Measurements from ENCODE around the gene HSH2D.
"Not testable (repeated sequence)": the region's sequence is repeated elsewhere in the genome, so short reads cannot be mapped to it uniquely, and the experiment has no call there.

Gene HSH2D, protein sequence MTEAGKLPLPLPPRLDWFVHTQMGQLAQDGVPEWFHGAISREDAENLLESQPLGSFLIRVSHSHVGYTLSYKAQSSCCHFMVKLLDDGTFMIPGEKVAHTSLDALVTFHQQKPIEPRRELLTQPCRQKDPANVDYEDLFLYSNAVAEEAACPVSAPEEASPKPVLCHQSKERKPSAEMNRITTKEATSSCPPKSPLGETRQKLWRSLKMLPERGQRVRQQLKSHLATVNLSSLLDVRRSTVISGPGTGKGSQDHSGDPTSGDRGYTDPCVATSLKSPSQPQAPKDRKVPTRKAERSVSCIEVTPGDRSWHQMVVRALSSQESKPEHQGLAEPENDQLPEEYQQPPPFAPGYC

DNA sequence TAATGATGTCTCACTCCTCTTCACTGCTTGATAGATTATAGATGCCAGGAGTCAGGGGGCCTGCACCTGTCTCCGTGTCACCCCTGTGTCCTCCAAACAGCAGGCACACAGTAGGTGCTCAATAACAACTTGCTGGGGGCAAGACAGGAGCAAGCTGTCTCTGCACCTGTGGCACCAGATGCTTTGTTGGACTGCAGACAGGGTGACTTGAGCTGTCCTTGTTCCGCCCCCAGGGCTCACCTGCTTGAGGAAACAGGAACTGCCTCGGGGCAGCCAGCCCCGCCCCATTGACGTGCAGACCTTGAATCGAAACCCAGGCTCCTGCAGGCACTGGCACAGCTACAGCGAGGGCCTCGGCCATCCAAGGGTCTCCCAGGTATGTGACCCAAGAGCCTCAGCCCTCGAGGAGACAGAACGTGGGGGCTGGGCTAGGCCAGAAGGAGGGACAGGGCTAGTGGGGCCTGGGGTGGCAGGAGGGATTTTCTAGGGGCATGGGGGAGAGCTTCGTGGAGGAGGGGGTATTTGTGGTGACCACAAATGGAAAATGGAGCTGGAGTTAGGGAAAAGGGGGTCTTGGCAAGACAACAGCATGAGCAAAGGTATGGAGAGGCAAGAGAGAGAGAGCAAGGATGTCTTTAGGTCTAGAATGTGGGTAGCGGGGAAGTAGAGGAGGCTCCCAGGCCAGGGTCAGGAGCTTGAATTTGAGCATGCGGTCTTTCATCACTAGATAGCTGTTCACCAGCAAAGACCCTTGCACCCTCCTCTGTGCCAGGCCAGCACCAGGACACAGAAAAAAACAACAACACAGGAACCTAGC lies at the start of gene HSH2D:
TSS of gene HSH2D (plus strand) at position 287 of the 817 bp plus-strand sequence. CDS start 5,066 bp downstream, outside the sequence.
- DNase-seq = peak; percentile 10

DNA sequence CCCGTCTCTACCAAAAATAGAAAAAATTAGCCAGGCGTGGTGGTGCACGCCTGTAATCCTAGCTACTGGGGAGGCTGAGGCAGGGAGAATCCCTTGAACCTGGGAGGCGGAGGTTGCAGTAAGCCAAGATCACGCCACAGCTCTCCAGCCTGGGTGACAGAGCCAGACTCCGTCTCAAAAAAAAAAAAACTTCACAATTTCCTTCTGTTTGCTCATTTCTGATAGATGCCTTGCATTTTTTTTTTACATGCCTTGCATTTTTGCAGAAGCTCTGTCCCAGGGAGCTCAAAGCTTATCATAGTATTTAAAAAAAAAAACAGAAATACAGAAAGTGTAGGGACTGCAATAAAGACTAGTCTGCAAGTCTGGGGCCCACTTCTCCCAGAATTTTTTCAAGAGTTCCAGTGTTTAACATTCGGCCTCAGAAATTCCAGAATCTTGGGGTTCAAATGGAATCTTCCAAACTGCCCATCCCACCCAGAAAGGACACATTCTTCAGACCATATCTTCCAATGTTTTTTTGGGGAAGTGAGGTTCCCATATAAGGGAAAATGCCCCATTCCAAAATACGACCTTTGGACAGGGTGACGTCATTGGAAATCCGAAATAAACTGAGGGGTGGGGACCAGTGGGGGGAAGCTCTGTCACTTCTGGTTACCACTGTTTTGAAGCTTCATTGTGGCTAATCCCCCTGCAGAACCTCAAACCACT lies 49.0 kb upstream of the HSH2D start:
- DNase-seq = no peak

DNA sequence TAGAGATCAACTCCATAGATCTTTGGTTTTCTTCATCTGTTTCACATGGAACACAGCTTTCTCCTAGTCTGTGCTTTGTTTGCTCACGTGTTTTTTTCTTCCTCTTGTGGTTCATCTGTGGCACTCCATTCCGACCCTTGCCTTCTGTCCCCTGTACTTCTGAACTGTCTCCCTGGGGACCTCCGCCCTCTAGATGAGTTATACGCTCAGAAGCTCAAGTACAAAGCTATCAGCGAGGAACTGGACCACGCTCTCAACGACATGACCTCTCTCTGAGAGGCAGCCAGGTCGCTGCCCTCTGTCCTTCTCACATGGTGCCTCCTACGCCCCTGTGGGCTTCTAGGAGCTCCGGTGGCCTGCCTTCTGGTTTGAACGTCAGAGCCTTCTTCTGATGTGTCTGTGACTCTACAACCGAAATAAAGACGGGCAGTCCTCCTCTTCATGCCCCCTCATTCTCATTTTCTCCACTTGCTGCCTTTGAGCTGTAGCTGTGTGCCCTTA lies 48.4 kb upstream of the HSH2D start:
- DNase-seq = no peak

DNA sequence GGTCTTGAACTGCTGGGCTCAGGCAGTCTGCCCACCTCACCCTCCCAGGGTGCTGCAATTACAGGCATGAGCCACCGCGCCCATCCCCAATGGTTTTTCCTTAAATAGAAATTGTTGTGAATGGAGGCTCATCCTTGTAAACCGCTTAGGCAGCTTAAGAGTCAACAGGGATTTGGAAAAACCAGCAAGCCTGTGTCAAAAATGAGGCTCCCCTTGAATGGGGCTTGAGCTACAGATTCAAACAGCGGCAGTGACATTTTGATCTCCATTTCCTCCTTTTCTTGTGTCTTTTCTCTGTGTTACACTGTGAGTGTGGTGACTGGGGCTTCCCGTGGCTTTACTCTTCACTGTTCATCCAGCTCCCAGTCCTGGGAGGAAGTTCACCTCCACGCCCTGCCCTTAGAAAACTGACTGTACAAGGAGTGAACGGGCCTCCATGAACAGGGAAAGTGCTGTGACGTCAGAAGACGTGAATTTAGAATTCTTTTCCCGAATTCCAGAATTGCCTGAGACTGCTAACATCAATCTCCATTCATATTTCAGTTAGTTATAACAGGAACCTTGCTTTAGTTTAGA lies 47.1 kb upstream of the HSH2D start:
- no peak for DNase-seq

DNA sequence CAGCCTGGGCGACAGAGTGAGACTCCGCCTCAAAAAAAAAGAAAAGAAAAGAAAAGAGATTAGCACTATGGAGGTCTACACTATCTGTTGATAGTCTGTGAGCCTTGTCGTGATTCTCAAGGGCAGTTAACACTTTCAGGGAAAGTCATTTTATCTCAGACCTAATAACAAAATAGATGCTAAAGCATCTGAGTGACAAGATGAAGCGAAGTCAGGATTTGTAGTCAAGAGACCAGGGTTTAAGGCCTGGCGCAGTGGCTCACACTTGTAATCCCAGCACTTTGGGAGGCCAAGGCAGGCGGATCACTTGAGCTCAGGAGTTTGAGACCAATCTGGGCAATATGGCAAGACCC lies 45.1 kb upstream of the HSH2D start:
- no peak for DNase-seq

DNA sequence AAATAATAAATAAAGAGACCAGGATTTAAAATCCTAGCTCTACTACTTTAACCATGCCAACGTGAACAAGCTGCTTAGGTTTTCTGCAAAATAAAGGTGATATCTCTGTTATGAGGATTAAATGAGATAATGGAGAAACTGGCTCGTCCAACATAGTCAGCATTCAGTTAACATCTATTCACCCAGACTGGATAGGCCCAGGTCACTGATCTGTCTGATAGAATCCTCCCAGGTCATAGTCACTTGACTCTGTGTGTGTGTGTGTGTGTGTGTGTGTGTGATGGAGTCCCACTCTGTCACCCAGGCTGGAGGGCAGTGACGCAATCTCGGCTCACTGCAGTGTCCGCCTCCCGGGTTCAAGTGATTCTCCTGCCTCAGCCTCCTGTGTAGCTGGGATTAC lies 44.7 kb upstream of the HSH2D start:
- no peak for DNase-seq

DNA sequence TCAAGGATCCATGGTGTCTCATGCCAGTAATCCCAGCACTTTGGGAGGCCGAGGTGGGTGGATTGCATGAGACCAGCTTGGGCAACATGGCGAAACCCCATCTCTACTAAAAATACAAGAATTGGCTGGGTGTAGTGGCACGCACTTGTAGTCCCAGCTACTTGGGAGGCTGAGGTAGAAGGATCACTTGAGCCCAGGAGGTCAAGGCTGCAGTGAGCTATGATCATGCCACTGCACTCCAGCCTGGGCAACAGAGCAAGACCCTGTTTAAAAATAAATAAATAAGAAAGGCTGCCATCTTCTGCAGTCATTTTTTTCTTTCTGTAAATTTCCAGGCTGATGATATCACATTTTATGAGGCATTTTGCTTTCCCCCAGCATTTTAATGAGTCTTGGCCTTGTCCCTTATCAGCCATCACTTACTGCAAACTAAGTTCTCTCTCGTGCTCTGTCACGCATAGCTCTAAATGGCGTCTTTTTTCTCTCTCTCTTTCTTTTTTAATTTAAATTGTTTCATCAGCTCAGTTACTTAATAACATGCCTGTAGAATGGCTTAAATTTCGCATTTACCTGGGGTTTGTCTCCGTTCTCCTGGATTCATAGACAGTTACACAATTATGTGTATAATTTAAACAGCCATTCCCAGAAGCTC lies 44.0 kb upstream of the HSH2D start:
- not testable (repeated sequence) for DNase-seq

DNA sequence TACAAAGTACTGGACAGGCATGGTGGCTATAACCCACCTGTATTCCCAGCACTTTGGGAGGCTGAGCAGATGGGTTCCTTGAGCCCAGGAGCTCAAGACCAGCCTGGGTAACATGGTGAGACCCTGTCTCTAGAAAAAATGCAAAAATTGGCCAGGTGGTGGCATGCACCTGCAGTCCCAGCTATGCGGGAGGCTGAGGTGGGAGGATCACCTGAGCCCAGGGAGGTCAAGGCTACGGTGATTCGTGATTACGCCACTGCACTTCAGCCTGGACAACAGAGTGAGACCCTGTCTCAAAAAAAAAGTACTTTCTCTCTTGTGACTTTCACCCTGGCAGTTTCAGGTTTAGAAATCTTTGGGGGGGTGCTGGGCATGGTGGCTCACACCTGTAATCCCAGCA lies 43.0 kb upstream of the HSH2D start:
- no peak for DNase-seq

DNA sequence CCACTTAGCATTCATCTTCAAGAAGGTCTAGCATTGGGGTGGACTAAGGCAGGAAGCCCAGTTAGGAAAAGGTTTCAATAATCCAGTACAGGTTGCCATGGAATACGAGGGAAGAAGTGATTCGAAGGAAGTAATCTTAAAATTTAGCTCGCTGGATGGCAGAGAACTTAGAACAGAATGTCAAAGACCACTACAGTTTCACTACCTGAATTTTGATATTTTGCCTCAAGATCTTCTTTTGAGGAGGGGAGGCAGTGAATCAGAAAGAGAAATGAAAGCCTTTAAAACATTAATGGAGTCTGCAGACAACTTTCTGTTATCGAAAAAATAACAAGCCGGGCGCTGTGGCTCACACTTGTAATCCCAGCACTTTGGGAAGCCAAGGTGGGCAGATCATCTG lies 38.8 kb upstream of the HSH2D start:
- no peak for DNase-seq

DNA sequence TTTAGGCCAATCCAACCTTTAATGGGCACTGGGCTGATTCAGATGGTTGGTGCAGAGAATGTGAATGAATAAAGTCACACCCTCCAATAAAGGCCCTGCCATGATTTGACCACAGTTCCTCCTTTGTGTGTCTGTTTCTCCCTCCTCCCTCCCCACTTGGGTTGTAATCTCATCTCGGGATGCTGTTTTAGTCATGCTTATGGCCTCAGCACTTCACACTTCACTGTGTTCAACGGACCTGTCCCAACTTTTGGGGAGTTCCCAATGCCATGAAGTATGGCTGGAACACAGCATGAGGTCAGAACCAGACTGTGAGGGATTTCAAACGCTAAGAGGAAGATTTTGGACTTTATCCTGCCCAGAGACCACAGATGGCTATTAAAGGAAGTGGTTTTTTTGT lies 37.4 kb upstream of the HSH2D start:
- no peak for DNase-seq

DNA sequence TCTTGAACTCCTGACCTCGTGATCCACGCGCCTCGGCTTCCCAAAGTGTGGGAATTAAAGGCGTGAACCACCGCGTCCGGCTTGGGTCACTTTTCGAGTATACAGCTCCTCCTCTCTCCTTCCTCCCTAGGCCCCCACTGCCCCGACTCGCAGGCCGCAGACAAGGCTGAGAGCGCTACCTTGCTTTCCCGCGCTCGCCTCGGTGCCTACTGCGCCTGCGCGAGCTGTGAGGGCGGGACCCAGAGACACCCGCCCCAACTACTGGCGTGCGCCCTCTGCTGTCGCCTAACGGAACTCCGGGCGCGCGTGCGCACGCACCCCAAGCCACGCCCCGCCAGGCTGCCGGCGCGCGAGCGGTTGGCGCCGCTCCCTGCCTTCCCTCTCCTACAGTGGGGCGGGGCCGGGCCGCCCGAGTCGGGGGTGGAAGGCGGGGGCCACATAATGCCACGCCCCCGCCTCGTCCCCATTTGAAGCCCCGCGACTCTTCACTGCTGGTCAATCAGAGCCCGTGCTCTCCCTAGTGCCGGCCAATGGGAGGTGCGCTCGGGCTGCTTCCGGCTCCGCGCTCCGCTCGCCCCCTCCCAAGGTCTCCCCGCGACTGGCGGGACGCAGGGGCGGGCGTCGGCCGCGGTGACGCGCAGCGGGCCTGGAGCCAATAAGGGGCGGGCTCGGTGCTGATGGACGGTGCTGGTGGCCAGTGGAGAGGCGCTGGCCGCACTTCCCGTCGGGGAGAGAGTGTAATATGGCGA lies 32.2 kb upstream of the HSH2D start, which contains the start of gene RAB8A:
TSS of gene RAB8A (plus strand) at position 730 of the 749 bp plus-strand sequence. CDS start at position 743, 13 bp downstream.
- peak; percentile 97 for DNase-seq

DNA sequence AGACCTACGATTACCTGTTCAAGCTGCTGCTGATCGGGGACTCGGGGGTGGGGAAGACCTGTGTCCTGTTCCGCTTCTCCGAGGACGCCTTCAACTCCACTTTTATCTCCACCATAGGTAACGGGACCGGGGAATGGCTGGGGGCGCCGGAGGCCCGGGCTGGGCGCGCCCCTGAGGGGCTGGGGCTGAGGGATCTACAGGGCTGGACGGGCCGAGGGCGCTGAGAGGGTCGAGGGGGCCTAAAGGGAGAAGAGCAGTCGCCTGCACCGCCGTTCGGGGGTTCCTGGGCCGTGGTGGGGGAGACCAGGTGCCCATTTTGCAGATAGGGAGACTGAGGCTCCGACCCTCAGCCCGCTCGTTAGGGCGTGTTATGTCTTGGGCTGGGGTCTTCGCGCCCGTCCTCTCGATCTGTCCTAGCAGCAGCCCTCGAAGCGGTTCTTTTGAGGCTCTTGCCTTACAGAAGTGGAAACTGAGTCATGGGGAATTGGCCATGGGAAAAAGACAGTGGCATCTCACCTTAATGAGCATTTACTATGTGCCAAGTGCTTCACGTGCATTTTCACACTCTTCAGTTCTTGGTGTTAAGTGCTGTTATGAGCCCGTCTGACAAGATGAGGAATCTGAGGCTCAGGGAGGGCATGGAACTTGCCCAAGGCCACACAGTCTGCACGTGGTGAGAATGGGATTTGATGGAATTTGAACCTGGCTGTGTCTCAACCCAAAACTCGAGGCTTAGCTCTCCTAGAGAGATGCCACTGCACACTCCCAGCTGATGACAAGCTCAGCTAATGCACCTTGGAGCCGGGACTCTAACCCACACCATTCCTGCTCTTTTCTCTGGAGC lies 31.4 kb upstream of the HSH2D start:
- DNase-seq = no peak

DNA sequence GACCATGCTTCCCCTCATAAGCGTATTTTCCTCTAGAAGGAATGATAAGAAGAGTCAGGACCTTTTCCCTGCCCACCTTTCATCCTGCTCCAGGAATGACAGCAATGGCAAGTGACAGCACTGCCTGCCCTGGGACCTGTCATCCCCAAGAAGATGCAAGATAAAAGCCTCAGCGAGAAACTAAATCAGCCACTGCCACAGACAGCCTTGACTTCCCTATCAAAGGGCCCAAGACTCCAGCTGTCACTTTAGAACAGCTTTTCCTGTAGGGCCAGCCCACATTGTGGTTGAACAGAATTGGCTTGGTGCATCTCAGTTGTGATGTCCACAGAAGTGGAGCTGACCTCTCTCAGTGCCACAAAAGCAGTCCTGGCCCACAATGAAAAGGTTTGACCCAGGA lies 30.7 kb upstream of the HSH2D start:
- DNase-seq = no peak

DNA sequence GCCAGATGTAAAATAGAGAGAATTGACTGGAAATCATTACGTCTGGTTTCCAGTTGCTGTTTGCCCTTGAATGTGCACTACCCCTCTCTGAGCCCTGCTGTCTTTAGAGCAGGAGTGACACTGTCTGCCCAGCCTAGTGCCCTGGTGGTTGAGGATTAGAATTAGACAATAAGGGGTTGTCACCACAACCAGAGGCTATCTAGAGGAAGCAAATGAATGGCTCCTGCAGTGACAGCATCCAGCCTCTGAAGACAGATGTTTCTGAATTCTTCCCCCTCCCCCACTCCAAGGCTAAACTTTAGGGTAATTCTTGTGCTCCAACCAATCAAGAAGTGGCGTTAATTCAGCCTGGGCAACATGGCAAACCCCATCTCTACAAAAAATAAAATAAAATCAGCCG lies 29.8 kb upstream of the HSH2D start:
- no peak for DNase-seq

DNA sequence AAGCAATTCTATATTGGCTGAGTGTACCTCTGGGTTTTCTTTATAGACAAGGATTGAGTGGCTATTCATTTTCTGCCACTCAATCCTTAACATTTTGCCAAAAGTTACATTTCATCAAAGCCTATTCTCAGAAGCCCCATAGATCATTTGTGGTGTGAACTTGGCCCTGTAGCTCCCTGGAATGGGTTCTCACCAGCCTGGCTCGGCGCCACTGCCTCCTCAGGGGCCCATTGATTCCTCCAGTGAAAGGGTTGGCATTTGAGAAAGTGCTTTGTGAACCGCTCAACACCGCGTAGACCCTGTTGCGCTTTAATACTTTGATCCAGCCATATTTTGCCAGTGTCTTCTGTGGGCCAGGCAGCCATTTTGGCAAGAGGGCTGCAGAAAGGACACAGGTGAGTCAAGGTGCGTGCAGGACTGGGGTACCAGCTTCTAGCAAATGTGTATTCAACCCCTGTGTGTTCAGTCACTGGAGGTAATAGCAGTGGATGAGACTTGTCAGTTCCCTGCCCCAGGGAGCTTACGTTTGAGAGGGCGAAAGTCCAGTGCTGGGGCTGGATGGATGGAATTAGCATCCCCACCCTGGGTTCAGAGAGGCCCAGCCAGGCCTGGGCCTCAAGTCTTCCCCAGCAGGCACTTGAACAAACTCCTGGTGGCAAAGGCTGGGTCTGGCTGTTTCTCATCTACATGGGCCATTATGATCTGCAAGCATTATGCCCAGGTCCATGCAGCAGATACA lies 28.0 kb upstream of the HSH2D start:
- DNase-seq = no peak

DNA sequence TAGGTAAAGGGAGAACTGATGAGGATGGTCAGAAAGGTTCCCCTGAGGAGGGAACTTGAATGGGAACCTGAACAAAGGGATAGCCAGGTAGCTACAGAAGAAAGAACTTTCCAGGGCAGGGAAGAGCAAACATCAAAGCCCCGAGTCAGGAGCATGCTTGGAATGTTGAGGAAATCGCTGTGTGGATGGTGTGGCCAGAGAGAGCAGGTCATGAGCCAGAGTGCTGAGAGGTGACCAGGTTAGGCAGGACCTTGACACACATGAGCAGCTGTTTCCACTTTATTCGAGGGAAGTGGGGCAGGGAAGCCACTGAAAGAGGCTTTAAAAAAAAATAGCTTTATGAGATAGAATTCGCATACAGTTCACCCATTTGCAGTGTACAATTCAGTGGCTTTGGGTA lies 27.4 kb upstream of the HSH2D start:
- no peak for DNase-seq

DNA sequence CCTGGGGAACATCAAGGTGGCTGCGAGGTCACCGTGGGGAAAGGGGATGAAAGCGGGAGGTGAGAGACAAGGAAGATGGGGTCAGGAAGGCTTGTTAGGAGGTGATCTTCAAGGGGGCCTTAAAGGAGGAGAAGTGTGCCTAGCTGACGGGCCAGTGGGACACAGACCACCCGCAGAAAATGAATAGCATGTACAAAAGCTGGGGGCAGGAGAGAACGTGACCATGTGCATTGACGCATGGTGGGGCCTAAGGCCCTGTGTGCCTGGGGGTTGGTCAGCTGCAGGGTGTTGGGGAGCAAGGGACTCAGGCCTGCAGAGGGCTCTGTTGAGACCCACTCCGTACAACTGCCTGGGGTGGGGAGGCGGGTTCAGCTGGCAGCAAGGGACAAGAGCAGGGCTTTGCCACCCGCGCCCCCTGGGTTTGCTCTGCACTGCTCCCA lies 25.9 kb upstream of the HSH2D start:
- DNase-seq = no peak

DNA sequence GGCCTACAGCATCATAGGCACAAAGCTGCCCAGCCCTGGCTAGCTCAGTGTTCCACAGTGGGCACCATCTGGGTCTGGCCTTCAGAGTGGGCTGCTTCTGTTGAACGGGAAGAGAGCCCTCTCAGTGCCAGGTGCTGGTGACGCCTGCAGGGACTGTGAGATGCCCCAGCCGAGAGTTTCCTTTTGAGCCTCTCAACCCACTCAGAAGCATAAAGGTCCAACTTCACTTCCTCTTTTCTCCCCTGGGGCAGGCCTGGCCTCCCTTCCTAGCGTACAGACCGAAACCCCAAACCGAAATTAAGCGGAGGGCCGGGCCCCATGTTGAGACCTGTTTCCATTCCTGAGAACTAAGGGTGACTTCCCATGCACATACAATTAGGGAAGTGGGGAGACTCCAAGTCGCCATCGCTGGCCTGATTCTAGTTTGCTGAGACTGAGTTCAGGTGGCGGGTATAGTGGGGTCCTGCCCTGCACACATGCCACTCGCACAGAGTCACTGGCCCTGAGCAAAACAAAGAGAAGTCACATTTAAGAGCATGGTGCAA lies 24.9 kb upstream of the HSH2D start:
- DNase-seq = no peak

DNA sequence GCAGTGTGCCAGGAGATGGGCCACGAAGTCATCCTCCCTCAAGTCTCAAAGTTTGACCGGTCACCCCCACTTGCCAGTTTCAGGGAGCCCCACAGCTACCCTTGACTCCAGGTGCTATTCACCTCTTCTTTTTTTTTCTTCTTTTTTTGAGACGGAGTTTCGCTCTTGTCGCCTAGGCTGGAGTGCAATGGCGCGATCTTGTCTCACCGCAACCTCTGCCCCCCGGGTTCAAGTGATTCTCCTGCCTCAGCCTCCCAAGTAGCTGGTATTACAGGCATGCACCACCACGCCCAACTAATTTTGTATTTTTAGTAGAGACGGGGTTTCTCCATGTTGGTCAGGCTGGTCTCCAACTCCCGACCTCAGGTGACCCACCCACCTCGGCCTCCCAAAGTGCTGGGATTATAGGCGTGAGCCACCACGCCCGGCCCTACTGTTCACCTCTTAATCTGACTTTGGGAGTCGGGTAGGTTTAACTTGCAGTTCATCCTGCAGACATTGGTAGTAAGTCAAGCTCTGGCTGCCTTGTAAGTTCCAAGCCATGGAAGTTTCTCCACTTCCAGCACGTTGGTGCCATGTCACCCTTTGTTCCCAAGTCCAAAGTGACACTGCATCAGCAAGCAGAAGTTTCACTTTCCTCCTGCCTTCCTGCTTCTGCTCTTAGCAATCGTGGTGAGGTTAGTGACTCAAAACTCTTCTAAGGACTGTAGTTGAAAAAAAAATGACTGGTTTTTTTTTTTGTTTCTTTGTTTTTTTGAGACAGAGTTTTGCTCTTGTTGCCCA lies 24.2 kb upstream of the HSH2D start:
- not testable (repeated sequence) for DNase-seq

Measured in SHP77 treated with DMSO at 0.1 percent for 48 hours (cell line).